HepG2 (cell line): ENCODE data around the gene SPTAN1. TPM values are rescaled to one million over a fixed set of nuclear protein-coding genes. Genes with fewer than 3 reads are reported as not detected.

Experiments used
- FOXA3 ChIP-seq: IDR thresholded peaks from 2 replicates; pipeline ENCODE4 v1.6.1; 2016; ENCODE audit warnings: missing genetic modification reagents, missing compliant biosample characterization
- IRX3 ChIP-seq: sonication (generic); formaldehyde crosslinking; IDR thresholded peaks from 2 replicates; pipeline ENCODE4 v1.8.1; 2023; ENCODE audit warnings: mild to moderate bottlenecking, low read depth, missing genetic modification reagents, borderline replicate concordance
- KLF16 ChIP-seq, 2 experiments: sonication (generic) in 1 of 2; formaldehyde crosslinking in 1 of 2; IDR thresholded peaks; 2 replicates each; pipeline versions ENCODE4 v1.6.1 to v1.8.0; 2016 to 2023; ENCODE audit warnings: missing genetic modification reagents in 2 of 2, missing compliant biosample characterization in 1 of 2
- MED8 ChIP-seq: sonication (generic); formaldehyde crosslinking; IDR thresholded peaks from 2 replicates; pipeline ENCODE4 v1.8.1; 2023; ENCODE audit warnings: mild to moderate bottlenecking, missing genetic modification reagents; ENCODE audit not compliant: insufficient replicate concordance
- MYPOP ChIP-seq: sonication (generic); formaldehyde crosslinking; IDR thresholded peaks from 2 replicates; pipeline ENCODE4 v1.8.1; 2023; ENCODE audit warnings: mild to moderate bottlenecking, moderate library complexity, missing genetic modification reagents
- NFIC ChIP-seq: IDR thresholded peaks from 2 replicates; pipeline ENCODE4 v1.6.1; 2012; ENCODE audit warnings: mild to moderate bottlenecking, low read length, inconsistent platforms
- NONO ChIP-seq, 2 experiments: fragments of 450-650 bp in 1 of 2; sonication (generic) in 1 of 2; formaldehyde crosslinking in 1 of 2; IDR thresholded peaks in 1 of 2; conservative IDR thresholded peaks in 1 of 2; 2 replicates each; pipeline versions ENCODE4 v1.6.1 to v1.8.0; 2017 to 2022; ENCODE audit warnings: mild to moderate bottlenecking in 1 of 2, missing genetic modification reagents in 1 of 2, moderate library complexity in 1 of 2
- TRAFD1 ChIP-seq: sonication (generic); formaldehyde crosslinking; IDR thresholded peaks from 2 replicates; pipeline ENCODE4 v1.5.1; 2020; ENCODE audit warnings: missing genetic modification reagents, mild to moderate bottlenecking, borderline replicate concordance
- ZC3H4 ChIP-seq: sonication (generic); formaldehyde crosslinking; IDR thresholded peaks from 2 replicates; pipeline ENCODE4 v1.4.0; 2020; ENCODE audit warnings: missing genetic modification reagents, borderline replicate concordance
- ZNF12 ChIP-seq: sonication (generic); formaldehyde crosslinking; IDR thresholded peaks from 2 replicates; pipeline ENCODE4 v1.5.0; 2020; ENCODE audit warnings: missing genetic modification reagents
- ZNF256 ChIP-seq: sonication (generic); formaldehyde crosslinking; conservative IDR thresholded peaks from 2 replicates; pipeline ENCODE4 v1.4.0; 2020; ENCODE audit warnings: missing genetic modification reagents
- ZNF639 ChIP-seq: conservative IDR thresholded peaks from 2 replicates; pipeline ENCODE4 v1.6.1; 2018; ENCODE audit warnings: missing genetic modification reagents
- ZNF646 ChIP-seq: sonication (generic); formaldehyde crosslinking; IDR thresholded peaks from 2 replicates; pipeline ENCODE4 v1.9.0; 2021; ENCODE audit warnings: mild to moderate bottlenecking, missing genetic modification reagents
- polyA plus RNA-seq, 8 experiments: library from polyadenylated mRNA; depleted of rRNA in 3 of 8; stranded (reverse) in 7 of 8; unstranded in 1 of 8; fragments of >200 nt; fragmentation: Illumina TruSeq in 4 of 8; extraction: Trizol in 4 of 8; gene quantifications; 2 replicates each; pipeline versions ENCODE4 v1.2.1 to v1.2.3, GENCODE V29; 2011 to 2016; ENCODE audit warnings: low read depth in 4 of 8, missing spikeins in 1 of 8, mixed read lengths in 1 of 8; ENCODE audit not compliant: insufficient read depth in 1 of 8
- total RNA-seq, 5 experiments: library from RNA; depleted of rRNA; stranded (reverse); fragments of >200 nt; fragmentation: Illumina TruSeq; extraction: Trizol; gene quantifications; 2 replicates each; pipeline ENCODE4 v1.2.3, GENCODE V29; 2016; ENCODE audit warnings: low read depth in 1 of 5
- TF ChIP-seq, protein P1 (sequence below): sonication (generic); formaldehyde crosslinking; IDR thresholded peaks from 2 replicates; pipeline ENCODE4 v1.5.0; 2020; ENCODE audit warnings: missing genetic modification reagents
- TF ChIP-seq, protein P2 (sequence below): sonication (generic); formaldehyde crosslinking; IDR thresholded peaks from 2 replicates; pipeline ENCODE4 v1.4.0; 2020; ENCODE audit warnings: mild to moderate bottlenecking, missing genetic modification reagents

The SPTAN1 gene
- total and polyA plus RNA-seq, 2 of the 13 experiments (the other 11 are each of a cell fraction or from before 2014, with no cell fraction given): 106 to 111 TPM

DNA sequence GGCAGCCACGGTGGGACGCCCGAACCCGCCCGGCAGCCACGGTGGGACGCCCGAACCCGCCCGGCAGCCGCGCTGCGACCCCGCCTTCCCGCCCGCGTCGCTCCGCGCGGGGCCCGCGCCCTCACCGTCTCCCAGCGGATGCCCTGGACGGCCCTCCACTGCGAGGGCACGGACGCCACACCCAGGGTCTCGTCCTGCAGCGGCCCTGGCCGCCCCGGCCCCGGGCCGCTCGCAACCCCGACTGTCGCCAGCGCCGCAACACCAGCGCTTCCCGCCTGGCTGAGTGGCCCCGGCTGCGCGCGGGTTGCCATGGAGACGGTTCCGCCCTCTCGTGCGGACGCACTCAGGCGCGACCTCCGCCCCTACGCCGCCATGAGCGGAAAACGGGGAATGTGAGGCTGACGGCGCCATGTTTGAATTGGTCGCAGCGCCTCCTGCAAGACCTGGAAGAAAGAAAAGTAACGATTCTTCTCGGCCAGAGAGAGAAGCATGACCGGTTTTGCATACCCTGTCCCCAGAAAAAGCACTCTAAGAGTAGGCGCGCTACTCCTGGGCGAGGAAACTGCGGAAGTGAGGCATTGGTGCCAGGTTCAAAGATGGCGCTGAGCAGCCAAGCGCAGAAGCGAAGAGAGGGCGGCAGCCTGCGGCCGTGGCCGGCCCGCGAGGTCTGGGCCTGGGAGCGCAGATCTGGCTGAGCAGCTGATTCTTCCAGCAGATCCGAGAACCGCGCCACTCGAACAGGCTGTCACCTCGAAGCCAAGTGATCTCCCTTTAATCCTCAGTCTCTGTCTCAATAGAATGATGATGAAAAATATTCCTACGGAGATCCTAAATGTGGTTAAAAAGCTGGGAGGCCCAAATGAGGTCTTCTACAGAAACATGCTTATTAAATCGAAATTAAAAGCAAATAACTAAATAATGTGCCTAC is 104.3 kb downstream of the SPTAN1 start, which contains the start of gene DYNC2I2 (continued):
- TF ChIP-seq TRAFD1 (no peak), FOXA3 (CRISPR knock-in tag) (peak; percentile 40), NONO (IDR thresholded peaks at IDR 0.05) (no peak), NONO (CRISPR knock-in tag; conservative IDR thresholded peaks at IDR 0.05) (peak; percentile 93), KLF16 (CRISPR knock-in tag; IDR thresholded peaks at IDR 0.05) (peak in 1 of 2 experiments; percentile 86; a peak in 2 of 4 replicates), ZNF256 (CRISPR knock-in tag) (0 out of 2 replicates have a peak, but pooled peaks have one; percentile 31), IRX3 (CRISPR knock-in tag) (no peak; the same call in 1 of the 2 replicates), MED8 (peak; percentile 68), ZNF12 (CRISPR knock-in tag) (peak; percentile 46; the same call in 1 of the 2 replicates), ZNF639 (CRISPR knock-in tag) (peak; percentile 84), MYPOP (CRISPR knock-in tag) (peak; percentile 85), ZNF646 (no peak), ZC3H4 (CRISPR knock-in tag) (no peak), NFIC (no peak)
- TF ChIP-seq, protein P1, sequence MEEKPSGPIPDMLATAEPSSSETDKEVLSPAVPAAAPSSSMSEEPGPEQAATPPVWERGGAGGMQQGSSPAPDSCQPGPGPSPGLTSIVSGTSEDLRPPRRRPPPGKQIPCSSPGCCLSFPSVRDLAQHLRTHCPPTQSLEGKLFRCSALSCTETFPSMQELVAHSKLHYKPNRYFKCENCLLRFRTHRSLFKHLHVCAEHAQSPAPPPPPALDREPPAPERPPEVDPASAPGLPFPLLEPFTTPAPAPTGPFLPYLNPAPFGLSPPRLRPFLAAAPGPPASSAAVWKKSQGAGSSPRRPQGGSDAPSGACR: no peak; the same call in 1 of the 2 replicates
- TF ChIP-seq, protein P2, sequence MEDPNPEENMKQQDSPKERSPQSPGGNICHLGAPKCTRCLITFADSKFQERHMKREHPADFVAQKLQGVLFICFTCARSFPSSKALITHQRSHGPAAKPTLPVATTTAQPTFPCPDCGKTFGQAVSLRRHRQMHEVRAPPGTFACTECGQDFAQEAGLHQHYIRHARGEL (CRISPR knock-in tag): no peak
